GM21390 (cell line): ENCODE measurements around the gene MOGAT1.
"Not testable (repeated sequence)": the region's sequence is repeated elsewhere in the genome, so short reads cannot be mapped to it uniquely, and the experiment has no call there.

ENCODE experiments used
- ATAC-seq: cut with Tn5 transposase; IDR thresholded peaks from one replicate; pipeline ENCODE4 v1.9.1; 2021; ENCODE audit not compliant: unreplicated experiment

Gene MOGAT1

GRCh38 chr2:222708274-222708710, 36.8 kb downstream of the MOGAT1 start:
- peak; percentile 45 for ATAC-seq

GRCh38 chr2:222709191-222709891, 37.9 kb downstream of the MOGAT1 start:
- peak; percentile 46 for ATAC-seq

GRCh38 chr2:222710736-222711135, 39.3 kb downstream of the MOGAT1 start:
- ATAC-seq, result no peak

GRCh38 chr2:222711315-222711940, 40.0 kb downstream of the MOGAT1 start:
- no peak for ATAC-seq

DNA sequence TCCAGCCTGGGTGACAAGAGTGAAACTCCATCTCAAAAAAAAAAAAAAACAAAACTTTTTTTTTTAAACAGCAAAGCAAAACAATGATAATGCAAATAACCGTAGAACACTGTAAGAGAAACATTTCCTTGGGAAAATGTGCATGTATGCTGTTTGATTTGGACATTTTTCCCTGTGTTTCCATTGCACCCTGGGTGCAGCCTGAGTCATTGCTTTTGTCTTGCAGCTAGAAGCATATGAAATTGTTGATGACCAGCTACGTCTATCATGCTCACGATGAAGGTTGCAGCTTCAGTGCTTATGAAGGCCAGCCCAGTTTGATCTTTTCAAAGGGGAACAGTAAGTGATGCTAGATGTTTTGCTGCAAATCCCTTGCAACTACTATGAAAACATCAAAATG, 41.5 kb downstream of the MOGAT1 start:
- no peak for ATAC-seq

DNA sequence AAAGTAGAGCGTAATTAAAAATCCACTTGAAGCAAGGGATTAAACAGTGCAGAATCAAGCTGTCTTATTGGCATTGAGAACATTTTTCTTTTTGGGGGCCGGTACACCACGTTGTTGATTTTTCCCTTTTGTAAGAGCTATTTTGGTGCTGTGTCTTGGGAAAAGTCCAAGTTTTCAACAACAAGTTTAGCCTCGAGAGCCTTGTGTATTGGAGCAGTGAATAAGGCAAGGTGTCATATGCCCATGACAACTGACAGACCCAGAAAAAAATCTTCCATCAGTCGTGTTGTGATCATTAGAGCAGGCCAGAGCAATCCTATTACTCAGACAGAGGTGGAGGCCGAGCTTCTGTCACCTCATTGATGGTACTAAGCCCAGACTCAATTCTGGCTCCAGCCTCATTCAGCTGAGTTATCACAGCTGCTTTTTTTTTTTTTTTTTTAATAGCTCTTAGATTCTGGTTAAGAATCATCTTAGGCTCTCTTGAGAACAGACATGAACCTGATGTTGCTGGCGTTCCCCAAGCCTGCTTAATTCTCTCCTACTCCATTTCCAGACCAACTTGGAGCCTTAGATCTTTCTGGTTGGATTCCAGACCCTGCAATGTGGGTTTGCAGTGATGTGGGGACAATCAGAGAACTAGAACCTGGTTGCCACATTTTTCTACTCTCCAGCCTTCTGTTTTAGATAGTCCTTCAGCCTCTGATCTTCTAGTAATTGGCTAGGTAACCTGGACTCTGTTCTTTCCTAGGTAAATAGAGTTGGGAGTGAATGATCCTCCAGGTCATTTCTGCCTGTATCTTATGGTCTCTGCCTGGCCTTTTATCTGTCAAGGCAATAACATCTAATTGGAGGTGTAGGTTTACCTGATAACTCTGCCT, 43.1 kb downstream of the MOGAT1 start:
- ATAC-seq, result no peak

DNA sequence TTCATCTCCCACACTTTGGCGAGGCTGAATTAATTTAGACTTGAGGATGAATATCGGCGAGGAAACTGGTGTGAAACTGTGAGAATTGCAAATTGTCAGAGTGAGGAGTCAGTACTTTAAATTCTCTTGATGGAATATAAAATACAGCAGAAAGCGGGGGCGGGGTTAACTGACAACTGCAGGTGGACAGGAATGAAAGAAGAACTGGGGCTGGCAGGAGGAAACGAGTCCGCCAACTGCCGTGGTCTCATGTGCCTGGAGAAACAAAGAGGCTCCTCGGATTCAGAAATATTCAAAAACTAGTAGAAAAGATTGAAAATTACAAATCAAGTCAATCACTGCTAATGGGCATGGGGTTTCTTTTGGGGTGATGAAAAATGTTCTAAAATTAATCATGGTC, 44.3 kb downstream of the MOGAT1 start:
- ATAC-seq, result peak; percentile 53

DNA sequence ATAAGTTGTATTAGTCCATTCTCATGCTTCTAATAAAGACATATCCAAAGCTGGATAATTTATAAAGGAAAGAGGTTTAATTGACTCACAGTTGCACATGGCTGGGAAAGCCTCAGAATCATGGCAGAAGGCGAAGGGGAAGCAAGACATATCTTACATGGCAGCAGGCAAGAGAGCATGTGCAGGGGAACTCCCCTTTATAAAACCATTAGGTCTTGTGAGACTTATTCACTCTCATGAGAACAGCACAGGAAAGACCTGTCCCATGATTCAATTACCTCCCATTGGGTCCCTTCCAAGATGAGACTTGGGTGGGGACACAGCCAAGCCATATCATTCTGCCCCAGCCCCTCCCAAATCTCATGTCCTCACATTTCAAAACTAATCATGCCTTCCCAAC, 48.3 kb downstream of the MOGAT1 start:
- not testable (repeated sequence) for ATAC-seq

- ATAC-seq, result not testable (repeated sequence)
These were observed 50.1 kb downstream of the MOGAT1 start for GRCh38 chr2:222721597-222721996.

DNA sequence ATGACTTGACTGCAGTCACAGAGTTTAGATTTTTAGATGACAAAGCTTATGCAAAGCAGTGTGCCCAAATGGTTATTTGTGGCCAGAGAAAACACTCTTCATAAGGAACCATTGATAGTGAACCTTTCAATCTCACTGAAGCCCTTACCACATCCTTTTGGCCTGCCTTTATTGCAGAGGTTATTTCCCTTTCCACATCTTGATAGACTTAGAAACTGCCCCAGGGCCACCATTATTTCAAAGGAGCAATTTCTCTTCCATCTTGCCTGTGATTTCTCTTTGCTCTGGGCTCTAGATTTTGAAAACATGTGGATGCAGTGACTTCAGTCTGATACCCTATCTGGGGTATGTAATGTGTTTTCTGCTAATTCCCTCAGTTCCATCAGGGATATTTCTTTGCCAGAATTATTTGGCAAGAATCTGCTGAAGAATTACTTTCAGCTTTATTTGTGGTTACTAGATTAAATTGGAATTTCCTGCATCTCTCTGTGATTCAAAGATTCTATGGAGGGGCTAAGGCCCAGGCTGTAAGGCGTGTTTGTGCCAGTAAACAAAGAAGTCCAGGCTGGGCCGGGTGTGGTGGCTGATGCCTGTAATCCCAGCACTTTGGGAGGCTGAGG, 51.0 kb downstream of the MOGAT1 start:
- peak; percentile 99 for ATAC-seq

GRCh38 chr2:222724208-222724607, 52.8 kb downstream of the MOGAT1 start:
- ATAC-seq, result no peak

- ATAC-seq, result no peak
These were observed 57.2 kb downstream of the MOGAT1 start for GRCh38 chr2:222728621-222729020.

GRCh38 chr2:222730366-222730999, 59.0 kb downstream of the MOGAT1 start:
- peak; percentile 54 for ATAC-seq

DNA sequence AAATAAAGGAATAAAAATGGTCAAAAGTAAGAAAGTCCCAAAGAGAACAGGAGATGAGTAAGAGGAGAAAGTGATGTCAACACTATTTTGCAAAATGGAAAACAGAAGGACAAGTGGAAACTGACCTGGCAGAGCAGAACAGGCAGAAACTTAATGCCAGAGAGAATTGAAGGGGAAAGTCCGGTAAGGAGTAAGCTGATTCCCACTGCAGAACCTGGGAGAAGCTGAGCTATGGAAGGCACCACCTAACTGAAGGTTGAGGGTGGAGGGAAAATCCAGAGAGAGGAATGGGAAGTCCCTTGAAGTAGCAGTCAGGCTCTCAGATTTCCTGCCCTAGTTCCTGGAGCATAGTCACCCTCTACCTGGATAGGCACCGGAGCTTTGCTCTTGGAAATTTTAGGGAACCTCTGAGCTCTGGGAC, 59.8 kb downstream of the MOGAT1 start:
- ATAC-seq, result no peak

DNA sequence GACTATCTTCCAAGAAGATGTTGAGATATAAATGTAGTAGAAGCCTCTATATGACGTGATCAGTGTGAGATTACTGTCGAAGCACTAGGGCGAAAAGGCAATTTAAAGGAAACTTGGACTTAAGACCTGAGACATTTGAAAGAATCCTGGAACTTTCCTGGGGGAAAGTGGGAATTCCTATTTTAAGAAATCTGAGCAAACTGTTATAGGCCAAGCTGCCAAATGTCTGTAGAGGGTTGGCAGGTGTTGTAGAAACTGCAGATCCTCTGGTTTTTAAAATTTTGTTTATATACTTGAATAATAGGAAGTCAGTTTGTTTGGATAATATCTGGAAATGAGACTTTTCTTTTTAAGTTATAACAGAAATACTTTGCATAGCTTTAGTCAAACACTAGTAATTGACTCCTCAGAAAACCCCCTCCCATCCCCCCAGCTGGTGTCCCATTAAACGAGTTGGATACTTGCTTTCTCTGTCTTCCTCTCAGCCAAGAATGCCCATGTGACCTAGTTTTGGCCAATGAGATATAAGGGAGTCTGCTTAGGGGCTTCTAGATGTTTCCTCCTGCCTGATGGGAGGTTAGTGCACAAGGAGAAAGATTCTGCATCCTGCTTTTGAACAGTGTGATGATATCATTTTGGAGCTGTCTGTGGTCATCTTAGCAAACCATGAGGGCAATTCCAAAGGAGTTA, 61.2 kb downstream of the MOGAT1 start:
- ATAC-seq, result no peak

DNA sequence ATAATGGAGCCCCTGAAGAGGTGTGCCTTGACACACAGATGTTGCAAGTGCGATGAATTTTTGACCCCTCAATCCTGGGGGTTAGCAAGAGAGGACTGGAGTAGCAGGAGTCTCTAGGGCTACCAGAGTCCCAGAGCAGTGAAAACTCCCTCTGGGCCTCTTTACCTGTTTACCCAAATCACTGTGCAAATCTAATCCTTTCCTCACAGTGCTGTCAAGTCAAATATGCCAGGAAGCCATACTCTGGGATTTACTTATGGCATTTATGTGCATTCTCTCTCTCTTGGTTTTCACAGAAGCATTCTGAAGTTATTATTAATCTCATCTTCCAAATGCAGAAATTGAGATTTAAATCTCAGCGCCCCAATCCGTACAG, 62.0 kb downstream of the MOGAT1 start:
- no peak for ATAC-seq

GRCh38 chr2:222733846-222734702, 62.6 kb downstream of the MOGAT1 start:
- no peak for ATAC-seq

- ATAC-seq, result peak; percentile 81
These were observed 63.2 kb downstream of the MOGAT1 start for GRCh38 chr2:222734703-222735014.

- no peak for ATAC-seq
These were observed 64.8 kb downstream of the MOGAT1 start for GRCh38 chr2:222736301-222736700.
